Stimulated activated CD8-positive, alpha-beta memory T cell treated with anti-CD3 and anti-CD28 coated beads, Interleukin-15, amount 100 ng/mL, for 24 hours (primary cell): ENCODE measurements around the gene XPNPEP3.
"Not testable (repeated sequence)": the region's sequence is repeated elsewhere in the genome, so short reads cannot be mapped to it uniquely, and the experiment has no call there.

Source experiments
- DNase-seq: peaks from one replicate; pipeline ENCODE4 v3.0.0-alpha.2; 2020; ENCODE audit warnings: low read depth

The XPNPEP3 gene

DNA sequence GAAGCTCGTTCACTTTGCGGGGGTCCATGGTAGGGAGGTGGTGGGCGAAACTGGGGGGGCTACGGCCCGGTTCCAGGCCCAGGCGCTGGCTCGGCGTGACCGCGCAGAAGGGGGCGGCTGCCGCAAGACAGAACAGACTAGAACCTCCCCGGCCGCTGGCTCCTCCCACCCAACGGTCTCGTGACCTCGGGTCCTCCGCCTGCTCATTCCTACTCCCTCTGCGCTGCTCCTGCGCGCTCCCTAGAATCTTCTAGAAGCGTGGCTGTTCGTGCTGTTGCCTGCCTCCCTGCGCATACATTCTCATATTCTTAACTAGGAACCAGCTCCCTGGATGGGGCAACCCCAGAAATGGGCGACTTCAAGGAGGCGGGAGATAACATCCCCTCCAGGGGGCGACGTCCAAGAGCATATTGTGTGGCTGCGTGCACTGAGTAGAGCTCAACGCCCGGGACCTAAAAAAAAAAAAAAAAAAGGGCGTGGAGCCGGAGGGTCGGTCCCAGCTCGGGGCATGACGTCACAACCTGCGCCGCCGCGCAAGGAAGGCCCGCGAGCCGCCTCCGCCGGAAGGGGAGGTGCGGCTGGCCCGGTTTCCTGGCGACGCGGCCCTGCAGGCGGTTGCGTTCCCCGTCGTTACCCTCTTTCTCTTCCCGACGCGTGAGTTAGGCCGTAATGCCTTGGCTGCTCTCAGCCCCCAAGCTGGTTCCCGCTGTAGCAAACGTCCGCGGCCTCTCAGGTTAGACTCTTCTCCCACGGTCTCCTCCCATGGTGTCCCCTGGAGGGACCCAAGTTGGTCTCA is at the start of gene XPNPEP3, which contains the start of gene ST13:
XPNPEP3 (plus strand) TSS at position 636 of the 796 bp plus-strand sequence; CDS start at position 670, 34 bp downstream.
ST13 (minus strand) TSS at position 127 of the 796 bp plus-strand sequence; CDS start at position 28, 99 bp downstream.
- peak; percentile 98 for DNase-seq

- no peak for DNase-seq
Observed at GRCh38 chr22:40808018-40808841, 48.7 kb upstream of the XPNPEP3 start.

DNA sequence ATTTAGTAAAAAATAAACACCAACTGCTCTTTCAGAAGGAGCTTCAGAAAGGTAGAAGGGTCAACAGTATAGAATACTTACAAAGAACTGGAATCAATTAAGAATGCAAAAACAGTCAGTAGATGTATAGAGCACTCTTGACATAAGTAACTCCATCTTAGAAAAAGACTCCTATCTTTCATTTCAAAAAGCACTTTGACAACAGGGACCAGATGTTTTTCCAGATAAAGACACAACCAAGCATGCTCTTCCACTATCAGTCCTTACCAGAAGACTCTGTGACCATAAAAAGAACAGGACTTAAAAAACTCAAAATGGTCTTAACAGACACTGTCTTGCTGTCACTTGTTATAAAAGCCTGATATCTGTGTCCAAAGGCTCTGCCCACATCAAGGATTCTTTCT is 43.0 kb upstream of the XPNPEP3 start:
- no peak for DNase-seq

GRCh38 chr22:40817737-40818136 is 39.2 kb upstream of the XPNPEP3 start:
- no peak for DNase-seq

DNA sequence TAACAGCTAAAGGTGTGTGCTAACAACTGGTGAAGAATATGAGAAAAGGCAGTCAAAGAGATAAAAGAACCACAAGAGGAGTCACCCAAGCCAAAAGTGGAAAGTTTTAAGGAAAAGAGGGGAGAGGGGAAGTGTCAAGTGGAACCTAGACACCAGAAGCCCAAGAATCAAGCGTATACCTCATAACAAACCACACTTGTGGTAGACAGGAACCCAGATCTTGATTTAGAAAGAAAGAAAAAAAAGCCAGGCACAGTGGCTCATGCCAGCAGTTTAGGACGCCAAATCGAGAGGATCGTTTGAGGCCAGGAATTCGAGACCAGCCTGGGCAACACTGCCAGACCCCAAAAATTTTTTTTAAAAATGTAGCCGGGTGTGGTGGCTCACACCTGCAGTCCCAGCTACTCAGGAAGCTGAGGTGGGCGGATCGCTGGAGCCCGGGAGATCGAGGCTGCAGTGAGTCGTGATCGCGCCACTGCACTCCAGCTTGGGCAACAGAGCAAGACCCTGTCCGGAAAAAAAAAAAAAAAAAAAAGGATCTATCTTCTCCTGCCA is 38.7 kb upstream of the XPNPEP3 start:
- no peak for DNase-seq

DNA sequence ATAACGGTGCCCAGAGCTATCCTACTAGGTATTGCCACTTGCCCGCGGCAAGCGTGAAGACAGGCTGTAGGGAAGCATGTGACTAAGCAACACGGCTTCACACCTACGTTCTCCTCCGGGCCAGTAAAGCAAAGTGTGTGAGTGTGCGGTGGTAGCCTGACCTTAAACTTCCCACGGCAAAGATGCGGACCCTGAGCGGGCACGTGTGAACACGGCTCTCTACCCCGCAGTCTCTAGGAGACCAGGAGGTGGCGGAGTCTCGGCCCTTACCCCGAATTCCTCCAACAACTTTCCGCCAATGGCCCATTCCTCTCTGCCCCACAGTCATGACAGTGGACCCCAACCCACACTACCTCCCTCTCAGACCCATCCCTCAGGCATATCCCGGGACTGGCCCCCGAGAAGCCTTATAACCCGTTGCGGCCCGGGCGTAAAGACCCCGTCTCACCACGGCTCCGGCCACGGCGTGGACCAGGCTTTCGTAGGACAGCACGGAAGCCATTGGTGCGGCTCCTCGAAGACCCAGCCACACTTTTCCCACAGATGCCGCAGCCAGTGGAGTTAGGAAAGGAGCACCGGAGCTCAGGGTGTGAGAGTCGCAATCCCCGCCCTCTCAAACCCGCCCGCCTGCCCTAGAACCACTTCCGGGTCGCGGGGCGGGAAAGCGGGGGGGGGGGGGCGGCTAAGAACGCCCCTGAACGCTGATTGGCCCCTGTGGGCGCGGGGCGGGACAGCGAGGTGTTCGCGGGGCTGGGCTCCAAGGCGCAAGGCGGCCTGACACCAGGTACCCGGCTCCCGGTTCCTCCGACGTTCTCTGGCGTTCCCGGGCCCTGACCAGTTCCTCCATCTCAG is 38.0 kb upstream of the XPNPEP3 start, which contains the start of gene SLC25A17:
SLC25A17 (minus strand) TSS at position 600 of the 852 bp plus-strand sequence; CDS start at position 502, 98 bp downstream.
- peak; percentile 56 for DNase-seq

- DNase-seq = no peak
Observed at GRCh38 chr22:40819599-40820140, 37.3 kb upstream of the XPNPEP3 start.

- no peak for DNase-seq
Observed at GRCh38 chr22:40823426-40823825, 33.5 kb upstream of the XPNPEP3 start.

- not testable (repeated sequence) for DNase-seq
Observed at GRCh38 chr22:40826292-40826691, 30.7 kb upstream of the XPNPEP3 start.

DNA sequence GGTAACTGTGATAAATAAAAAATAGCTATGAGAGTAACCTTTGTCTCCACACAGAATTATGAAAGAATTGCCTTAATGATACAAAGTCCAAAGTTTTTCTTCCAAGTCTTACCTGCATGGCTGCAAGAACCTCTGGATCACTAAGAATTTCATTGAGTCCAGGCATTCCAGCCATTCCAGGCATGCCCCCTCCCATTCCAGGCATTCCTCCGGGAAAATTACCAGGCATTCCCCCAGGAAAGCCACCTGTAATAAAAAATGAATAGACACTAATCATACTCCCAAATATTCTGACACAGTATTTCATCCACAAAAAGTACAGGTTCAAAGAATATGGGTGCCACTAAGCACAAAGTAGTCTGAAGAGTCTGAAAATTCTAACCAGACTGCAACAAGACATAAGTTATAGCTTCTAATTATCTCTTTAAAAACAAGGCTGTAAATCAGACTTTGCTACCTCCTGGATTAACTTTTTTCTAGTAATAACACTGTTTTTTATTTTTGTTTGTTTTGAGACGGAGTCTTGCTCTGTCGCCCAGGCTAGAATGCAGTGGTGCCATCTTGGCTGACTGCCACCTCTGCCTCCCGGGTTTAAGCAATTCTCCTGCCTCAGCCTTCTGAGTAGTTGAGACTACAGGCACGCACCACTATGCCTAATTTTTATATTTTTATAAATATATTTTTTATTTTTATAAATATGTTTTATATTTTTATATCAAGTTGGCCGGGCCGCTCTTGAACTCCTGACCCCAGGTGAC is 29.8 kb upstream of the XPNPEP3 start:
- no peak for DNase-seq

DNA sequence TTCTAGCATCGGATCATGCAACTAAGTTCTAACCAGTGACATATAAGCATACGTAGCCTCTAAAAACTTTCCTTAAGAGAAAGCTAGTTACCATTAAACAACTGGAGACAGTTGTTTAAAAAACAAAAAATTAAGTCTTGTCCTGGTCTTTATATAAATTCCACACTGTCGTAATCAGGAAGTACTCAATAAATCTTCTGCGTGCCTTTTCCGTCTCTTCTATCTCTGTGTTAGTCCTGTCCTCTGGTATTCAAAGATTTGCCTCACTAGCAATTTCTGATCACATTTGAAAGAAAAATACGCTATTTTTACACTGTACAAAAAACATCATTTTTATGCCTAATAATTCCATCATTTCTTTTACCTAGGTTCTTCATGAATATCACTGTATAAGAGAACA is 27.8 kb upstream of the XPNPEP3 start:
- no peak for DNase-seq

GRCh38 chr22:40834619-40835018 is 22.3 kb upstream of the XPNPEP3 start:
- DNase-seq = no peak

DNA sequence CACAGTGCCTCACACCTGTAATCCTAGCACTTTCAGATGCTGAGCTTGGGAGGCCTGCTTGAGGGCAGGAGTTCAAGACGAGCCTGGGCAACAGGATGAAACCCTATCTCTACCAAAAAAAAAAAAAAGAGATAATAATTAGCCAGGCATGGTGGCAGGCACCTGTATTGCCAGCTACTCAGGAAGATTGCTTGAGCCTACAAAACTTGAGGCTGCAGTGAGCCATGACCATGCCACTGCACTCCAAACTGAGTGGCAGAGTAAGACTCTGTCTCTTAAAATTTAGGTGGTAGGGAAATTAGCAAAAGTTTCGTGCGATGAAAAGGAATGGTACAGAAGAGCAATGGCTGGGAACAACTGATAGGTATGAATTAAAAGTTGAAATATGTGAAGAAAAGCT is 18.5 kb upstream of the XPNPEP3 start:
- no peak for DNase-seq

- no peak for DNase-seq
Observed at GRCh38 chr22:40844951-40845350, 12.0 kb upstream of the XPNPEP3 start.

- DNase-seq = not testable (repeated sequence)
Observed at GRCh38 chr22:40845816-40846215, 11.1 kb upstream of the XPNPEP3 start.

- DNase-seq = no peak
Observed at GRCh38 chr22:40853333-40853732, 3.6 kb upstream of the XPNPEP3 start.

DNA sequence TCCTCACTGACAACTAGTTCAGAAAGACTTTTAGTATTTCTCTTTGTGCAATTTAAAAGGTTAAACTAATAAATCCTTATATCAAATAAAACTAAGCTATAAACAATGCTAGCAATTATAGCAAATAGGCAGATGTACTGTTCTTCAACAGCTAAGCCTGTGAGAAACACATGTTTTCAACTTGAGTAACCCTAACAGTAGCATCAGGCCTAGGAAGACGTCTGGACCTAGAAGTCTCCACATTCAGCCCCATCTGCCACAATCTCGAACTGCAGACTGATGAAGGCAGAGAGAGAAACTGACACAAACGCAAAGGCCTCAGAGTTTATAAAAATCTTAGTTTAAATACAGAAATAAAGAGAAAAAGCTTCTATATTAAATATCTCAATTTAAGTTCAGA is 3.0 kb upstream of the XPNPEP3 start:
- DNase-seq = no peak

DNA sequence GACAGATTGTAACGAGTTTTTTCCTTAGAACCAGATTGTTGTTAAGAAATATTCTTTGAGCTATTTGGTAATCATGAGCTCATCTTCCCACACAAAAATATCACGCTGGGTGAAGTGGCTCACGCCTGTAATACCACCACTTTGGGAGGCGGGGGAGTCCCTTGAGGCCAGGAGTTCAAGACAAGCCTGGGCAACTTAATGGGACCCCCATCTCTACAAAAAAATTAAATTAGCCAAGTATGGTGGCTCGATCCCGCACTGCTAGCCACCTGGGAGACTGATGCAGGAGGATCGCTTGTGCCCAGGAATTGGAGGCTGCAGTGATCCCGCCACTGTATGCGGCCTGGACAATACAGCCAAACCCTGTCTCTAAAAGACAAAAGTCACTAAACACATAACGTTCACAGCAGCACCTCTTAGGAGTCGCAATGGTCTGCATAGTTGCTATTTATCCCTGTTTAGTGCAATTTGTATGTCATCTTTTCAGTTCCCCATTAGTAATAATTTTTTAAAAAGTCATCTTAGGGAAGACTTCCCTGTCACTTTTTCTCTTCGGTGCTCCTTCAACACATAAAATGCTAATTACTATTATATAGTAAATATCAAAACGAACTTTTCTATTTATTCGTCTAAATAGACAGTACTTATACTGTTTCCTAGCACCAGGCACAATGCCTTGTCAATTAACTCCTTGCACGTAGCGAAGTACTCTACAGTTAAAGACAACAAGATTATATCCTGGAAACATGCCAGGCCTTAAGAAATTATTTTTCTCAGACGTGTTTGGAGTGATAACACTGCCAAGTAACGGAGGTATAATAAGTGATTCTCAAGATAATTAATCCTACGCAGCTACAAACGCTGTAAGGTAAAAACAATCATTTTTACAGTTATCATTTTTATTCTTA is 1.6 kb upstream of the XPNPEP3 start:
- no peak for DNase-seq

- DNase-seq = peak; percentile 8
Observed at GRCh38 chr22:40855979-40856512, 902 bp upstream of the XPNPEP3 start.
